GM18867 (cell line): ENCODE measurements around the gene TBC1D5.
A peak's percentile ranks its signal among the peaks of the same experiment; 100 is the strongest.
"Not testable (repeated sequence)": the region's sequence is repeated elsewhere in the genome, so short reads cannot be mapped to it uniquely, and the experiment has no call there.

Experiments used
- ATAC-seq: cut with Tn5 transposase; IDR thresholded peaks from one replicate; pipeline ENCODE4 v1.9.1; 2021; ENCODE audit warnings: mild to moderate bottlenecking, moderate library complexity; ENCODE audit not compliant: unreplicated experiment

Gene TBC1D5

DNA sequence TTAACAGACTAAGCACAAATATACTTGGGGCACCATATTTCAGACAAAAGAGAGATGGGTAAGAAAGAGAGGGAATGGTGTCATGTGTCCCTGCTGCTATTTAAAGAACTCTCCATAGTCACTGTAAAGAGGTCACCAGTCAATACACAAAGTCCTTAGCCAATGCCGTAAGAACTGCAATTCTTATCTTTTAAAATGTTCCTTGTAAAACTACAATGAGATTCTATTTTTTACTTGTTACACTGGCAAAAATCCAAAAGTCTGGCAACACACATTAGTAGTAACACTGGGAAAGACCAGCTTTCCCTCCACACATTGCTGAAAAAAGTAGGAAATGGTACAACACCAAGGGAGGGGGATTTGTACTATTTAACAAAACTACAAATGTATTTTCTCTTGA, 189.4 kb downstream of the TBC1D5 start:
- ATAC-seq, result no peak

DNA sequence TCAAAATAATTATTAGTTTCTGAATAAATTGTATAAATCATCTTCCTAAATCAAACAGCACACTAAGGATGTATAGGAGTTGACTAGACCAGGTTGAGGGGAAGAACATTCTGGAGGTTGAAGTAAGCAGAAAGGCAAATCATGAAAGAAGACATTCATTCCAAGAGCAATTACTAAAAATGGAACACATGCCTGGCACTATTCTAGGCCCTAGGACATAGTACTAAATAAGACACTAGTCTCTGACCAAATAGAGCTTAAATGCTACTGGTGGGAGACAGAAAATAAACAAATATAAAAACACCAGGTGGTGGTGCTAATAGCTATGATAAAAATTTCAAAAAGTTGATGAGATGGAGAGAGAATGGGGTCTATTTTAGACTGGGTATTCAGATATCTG, 190.1 kb downstream of the TBC1D5 start:
- ATAC-seq, result no peak

DNA sequence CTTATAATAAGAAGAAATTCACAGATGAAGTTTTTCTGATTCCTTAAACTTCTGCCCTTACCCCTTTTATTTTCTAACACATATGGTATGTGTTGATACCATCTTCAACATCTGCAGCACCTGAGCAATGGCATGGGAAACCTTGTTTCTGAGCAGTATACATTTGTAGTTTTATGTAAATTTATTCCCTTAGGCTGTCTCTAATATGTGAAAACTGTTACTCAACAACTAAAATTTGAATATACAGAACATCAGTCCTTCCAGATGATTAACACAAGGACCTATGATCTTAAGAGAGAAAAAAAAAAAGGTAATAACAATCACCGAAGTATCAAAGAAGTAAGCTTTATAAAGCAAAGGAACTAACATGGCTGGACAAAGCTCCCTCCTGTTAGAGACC, 190.5 kb downstream of the TBC1D5 start:
- ATAC-seq, result no peak

DNA sequence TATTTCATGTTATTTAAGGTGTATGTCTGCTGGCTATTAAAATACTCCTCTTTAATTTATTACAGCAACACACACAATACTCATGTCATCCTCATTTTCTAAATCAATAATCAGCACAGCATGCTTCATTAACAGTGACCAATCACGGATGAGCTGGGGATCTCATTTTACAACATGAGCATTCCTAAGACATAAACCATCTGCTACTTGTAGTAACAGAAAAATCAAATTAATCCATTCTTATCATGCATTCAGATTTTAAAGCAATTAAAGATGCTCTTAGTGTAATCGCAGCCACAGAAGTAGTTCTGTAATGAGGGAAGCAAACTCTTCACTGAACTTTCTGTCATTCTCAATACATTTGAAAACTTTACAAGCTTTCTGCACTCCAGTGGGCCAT, 191.1 kb downstream of the TBC1D5 start:
- no peak for ATAC-seq

DNA sequence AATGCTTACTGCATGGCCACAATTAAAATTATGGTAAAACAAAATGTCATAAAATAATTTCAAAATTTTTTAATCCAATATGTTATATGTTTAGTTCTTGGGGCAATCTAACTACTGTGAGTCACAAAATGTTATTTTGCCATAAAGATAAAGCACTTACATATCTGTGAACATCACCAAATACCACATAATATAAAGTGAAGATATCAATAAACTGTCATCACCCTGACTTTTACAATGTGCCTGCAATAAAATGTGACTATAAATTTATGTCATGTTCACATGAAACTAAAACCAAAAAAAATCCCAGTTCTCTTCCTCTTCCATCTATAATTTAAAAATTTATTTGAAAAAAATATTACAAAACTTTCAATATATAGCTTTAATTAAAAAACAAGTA, 191.8 kb downstream of the TBC1D5 start:
- ATAC-seq, result no peak

DNA sequence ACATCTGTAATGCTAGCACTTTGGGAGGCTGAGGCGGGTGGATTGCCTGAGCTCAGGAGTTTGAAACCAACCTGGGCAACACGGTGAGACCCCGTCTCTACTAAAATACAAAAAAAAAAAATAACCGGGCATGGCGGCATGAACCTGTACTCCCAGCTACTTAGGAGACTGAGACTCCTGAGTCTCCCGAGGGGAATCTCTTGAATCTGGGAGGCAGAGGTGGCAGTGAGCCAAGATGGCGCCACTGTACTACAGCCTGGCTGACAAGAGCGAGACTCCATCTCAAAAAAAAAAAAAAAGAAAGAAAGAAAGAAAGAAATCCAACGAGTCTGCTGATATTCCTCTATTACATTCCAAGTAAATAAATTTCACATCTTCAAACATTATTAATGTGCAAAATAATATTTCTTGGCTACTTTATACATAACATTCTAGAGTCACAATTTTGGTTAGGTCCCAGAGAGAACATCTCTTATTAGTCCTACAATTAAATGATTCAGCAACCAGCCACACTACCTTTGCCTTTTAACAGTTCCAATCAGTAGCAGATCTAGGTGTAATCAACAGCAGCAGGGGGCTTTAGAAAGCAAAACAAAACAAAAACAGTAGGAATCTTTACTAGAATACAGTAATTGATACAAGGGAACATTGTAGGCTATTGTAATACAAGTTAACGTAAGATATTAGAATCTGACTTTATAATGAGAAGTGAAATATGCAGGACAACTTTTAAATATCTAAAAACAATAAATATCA, 195.8 kb downstream of the TBC1D5 start:
- no peak for ATAC-seq

DNA sequence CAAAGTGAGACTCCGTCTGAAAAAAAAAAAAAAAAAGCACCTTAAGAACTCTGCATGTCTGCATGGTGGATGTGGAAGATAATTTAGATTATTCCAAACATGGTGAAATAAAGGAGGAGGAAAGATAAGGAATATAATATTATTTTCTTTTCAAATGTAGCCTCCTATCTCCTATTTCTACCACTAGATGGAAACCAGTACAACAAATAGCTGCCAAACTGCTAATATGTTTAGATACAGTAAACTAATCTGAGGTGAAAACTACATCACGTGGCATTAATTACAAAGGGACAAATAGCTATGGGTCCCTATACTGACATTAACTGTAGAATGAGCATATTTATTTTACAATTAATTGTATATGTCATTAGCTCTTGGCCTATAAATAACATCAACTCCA, 197.8 kb downstream of the TBC1D5 start:
- ATAC-seq, result no peak

DNA sequence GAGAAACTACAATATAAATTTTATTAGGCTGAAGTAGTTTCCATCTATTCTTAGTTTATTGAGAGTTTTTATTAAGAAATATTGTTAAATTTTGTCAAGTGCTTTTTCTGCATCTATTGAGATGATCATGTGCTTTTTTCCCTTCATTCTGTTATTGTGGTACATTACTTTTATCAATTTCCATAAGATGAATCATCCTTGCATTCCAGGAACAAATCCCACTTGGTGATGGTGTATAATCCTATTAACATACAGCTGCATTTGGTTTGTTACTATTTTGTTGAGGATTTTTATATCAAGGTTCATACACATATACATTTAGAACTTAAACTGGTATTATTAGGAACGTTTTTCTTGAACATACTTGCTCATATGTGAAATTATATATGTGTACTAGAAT, 199.8 kb downstream of the TBC1D5 start:
- ATAC-seq, result no peak

DNA sequence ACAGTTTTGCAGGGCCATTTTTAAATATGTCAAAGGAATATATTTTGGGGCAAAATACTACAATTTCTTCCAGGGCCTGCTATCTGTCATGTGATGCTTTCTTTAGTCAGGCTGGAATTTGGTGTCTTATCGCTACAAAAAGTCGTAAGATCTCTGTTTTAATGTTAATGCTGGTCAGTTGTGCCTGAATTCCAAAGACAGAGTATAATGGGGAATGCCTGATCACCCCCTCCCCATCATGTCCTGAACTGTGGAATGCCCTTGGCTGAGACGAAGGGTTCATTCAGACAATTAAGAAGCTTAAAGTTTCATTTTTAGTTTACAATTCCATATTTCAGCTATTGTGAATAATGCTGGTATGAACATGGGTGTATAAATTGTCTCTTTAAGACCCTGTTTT, 203.0 kb downstream of the TBC1D5 start:
- ATAC-seq, result no peak

DNA sequence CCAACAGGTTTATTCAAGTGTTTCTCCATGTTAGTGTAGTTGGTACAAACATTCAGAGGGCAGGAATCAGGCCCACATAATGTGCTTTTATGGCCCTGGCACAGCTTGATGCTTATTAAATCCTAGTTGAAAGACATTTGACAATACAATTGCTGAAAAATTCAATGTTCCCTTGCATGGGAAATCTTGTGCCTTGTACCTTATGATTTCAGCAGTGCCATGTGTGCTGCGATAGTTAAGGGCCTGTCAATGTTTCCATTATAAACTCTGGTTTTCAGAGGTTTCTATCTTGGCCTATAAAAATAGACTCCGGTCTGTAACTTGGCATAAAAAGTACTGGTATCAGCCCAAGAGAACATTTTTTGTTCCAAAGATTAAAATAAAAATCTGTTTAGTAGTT, 207.2 kb downstream of the TBC1D5 start:
- no peak for ATAC-seq

DNA sequence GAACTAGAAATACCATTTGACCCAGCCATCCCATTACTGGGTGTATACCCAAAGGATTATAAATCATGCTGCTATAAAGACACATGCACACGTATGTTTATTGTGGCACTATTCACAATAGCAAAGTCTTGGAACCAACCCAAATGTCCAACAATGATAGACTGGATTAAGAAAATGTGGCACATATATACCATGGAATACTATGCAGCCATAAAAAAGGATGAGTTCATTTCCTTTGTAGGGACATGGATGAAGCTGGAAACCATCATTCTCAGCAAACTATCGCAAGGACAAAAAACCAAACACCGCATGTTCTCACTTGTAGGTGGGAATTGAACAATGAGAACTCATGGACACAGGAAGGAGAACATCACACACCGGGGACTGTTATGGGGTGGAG, 210.0 kb downstream of the TBC1D5 start:
- ATAC-seq, result not testable (repeated sequence)

DNA sequence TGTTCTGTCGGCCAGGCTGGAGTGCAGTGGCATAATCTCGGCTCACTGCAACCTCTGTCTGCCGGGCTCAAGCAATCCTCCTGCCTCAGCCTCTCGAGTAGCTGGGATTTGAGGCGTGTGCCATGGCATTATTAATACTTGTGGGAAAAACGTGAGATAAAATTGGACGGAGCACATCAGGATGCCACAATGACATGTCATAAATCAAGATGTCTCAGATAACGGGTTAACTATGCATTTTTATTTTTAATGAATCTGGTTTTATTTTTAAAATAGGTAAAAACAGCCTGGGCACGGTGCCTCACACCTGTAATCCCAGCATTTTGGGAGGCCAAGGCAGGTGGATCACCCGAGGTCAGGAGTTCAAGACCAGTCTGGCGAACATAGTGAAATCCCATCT, 212.8 kb downstream of the TBC1D5 start:
- no peak for ATAC-seq

DNA sequence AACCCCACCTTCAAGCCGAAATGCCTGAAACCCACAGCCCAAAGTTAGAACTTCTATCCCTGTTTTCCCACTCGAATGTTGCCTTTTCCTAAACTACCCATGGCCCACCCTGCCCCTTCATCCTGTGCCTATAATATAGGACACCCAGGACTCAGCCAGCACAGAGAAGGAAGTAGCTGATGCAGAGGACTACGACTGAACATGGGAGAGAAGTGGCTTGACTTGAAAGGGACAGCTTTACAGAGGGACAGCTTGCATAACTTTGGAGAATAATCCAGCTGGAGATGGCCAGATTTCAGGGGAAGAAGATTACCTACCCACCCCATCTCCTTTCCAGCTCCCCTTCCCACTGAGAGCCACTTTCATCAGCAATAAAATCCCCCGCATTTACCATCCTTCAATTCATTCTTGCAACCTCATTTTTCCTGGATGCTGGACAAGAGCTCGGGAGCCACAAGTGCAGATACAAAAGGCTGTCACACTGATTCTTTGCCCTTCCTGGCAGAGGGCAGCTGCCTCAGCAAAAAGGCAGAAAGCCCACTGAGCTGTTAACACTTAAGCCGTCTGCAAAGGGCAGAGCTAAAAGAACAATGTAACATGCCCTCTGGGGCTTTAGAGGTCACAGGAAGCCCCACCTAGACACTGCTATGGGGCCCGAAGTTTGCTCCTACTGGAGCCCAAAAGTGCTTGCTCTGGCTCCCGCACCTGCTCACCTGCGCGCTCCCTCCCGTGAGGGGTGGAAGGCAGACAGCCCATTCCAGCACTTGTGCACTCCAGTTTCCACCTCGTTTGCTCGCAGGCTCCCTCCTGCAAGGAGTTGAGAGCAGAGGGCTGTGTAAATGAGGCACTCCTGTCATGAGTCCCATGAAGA, 224.0 kb downstream of the TBC1D5 start:
- no peak for ATAC-seq

DNA sequence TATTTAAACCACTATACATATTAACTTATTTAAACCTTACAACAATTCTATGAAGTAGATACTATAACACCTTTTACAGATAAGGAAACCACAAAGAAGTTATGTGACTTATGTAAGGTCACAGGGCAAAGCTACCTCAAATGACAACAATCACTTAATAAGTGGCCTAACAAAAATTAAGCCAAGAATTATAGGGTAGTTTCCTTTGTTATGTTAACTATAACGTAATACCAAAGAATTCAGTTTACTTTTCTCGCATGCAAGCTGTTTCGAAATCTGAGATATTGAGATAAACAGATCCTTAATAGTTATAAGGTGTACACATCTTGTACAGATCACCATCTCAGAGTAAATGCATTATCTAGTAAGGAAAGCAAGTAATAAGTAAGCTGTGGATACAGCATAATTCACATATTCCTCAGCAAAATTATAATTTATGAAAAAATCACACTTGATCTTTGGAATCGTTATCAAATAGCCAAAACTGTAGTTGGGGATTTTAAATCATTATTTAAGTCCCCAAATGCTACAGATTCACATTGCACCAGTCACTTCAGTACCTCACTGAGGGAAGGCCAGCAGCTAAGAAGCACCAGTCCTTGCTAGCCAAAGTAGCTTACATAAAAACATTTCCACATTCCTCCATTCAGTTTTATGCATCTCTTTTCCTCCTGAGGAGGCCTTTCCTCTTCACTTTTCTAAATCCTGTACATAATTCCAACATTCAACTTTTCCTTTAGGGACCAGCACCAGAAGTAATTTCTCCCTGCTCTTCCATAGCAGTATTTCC, 226.8 kb downstream of the TBC1D5 start:
- ATAC-seq, result no peak

DNA sequence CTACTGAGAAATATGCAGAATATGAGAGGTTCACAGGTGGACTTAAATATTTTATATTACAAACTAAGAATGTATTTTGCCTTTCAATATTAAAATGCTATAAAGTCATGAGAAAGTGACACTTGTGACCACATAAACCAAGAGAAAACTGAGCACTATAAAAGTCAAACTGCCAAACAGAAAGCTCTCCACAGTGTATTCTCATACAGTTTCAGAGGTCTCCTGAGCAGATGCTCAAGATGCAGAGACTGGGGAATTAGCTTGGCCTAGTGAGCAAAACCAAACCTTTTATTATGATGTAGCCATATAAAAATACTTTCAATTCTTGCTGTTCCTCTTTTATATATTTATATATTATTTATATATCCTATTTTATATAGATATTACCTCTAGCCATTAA, 227.8 kb downstream of the TBC1D5 start:
- ATAC-seq, result peak; percentile 72

DNA sequence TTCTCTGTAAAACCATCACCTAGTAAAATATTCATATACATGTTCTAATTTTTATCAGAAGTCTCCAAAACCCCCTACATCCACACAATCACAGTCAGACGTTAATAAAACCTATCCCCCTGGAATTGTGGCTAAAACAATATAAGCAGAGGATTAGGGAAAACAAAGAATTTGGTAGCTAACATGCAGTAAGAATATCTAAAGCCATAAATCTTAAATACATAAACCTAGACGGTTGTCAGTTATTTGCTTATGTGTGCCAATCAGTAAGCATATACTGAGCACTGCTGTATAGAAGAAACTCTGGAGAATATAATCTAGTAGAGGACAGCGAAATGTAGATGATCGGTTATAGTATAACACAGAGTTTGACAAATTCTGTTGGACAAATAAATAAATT, 232.2 kb downstream of the TBC1D5 start:
- no peak for ATAC-seq

DNA sequence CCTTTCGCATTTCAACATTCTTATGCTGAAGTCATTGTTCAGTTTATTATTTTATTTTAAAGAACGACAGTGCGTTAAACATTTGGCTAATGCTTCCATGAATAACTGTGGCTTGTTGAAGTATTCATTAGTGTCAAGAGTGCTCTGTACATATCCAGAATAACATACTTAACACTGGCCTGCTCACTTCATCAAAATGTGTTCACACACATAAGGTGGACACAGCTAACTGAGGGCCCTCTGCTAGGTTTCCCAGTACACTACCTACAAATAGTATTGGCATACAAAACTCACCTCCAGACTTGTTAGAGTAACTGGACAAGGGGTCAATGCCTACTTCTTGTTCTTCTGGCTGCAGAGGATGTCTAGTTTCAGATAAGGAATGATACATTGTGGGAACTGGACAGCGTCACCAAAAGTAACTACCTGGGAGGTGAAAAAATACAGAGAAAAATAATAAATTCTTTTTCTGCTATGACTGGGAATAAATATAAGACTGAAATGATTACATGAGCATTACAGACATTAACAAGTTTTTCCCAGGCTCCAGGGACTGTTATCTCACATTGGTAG, 234.2 kb downstream of the TBC1D5 start:
- ATAC-seq, result no peak

DNA sequence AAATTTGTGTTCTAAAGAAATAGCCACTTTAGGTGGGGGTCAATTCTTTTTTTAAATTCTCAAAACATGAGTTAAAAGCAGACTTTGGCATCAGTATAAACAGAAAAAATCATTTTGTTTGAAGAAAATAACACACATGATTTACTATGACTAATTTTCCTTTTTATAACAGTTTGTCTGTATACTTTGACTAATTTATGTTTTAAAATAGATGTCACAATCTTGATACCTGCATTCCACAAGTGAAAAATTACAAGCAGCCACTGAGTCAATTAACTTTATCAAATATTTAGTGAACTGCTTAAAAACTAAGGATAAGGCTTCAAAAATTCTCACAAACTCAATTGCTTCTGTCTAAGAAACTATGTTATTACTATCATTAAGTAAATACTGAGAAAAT, 235.0 kb downstream of the TBC1D5 start:
- no peak for ATAC-seq

DNA sequence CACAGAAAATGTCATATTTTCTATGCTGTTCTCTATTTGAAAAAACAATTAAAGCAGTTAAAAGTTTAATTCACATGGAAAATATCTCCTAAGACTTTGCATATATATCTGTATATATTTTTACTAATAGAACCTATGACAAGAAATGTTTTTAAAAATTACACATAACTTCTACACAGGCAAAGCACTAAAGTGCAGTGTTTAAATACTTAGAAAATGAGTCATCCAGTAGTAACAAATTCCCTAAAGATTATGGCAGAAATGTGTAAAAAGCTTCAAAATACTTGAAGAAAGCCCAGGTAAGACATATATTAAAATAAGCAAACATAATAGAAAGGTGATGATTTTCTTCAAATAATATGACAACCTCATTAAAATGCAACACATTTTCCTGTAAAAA, 236.6 kb downstream of the TBC1D5 start:
- ATAC-seq, result no peak

DNA sequence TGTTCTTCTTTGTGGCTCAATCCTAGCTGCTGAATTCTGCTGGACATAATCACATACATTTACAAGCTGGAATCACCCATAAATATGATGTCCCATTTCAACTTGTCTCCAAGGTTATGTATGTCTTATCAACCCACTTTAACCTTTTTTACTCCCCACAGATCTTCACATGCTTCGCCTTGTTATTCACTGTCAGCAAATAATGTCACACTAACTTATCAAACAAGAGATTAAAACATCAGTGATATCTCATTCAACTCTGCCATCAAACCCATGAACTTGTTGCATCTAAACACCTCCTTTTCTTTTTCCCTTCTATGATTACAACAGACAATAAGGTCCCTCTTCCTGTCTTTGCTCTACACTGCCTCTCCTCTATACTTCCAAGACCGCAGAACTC, 240.7 kb downstream of the TBC1D5 start:
- no peak for ATAC-seq

DNA sequence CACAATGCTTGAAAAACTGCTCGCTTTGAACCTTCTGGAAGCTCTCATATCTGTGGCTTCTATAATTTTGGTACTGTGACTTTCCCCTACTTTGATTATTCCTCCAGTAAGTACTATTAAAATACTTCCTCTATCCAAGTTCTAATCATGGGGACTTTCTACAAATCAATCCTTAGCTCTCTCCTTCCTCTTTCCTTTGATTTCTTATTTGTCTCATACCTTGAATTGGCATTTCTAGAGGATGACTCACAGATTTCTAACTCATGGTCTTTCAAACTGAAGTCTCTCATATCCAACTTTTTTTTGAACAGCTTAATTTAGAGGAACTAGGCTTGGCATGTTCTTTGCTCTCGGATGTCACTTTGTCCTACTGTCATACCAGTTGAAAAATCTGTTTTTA, 241.8 kb downstream of the TBC1D5 start:
- ATAC-seq, result no peak
